Omental fat pad (tissue), 4 donors: Measurements from ENCODE around the gene PPM1D. TPM values are rescaled to one million over a fixed set of nuclear protein-coding genes. Genes with fewer than 3 reads are reported as not detected.

Experiments
- ATAC-seq: fragments of 150-250 bp; one replicate; pipeline ENCODE4 v1.9.1; 2016; ENCODE audit warnings: mild to moderate bottlenecking, moderate library complexity; ENCODE audit not compliant: low FRiP score
- DNase-seq: peaks from one replicate; pipeline ENCODE4 v3.0.0-alpha.2; 2019; ENCODE audit warnings: low spot score
- small RNA-seq: library from RNA; depleted of rRNA; stranded (forward); fragments of <200 nt; gene quantifications from one replicate; pipeline ENCODE3, GENCODE V24; 2016
- total RNA-seq, 4 donors: library from RNA; depleted of rRNA; stranded (reverse); fragments of >200 nt; gene quantifications; one replicate each; pipeline ENCODE4 v1.1.0, GENCODE V29; 2016
- TF ChIP-seq, protein P1 (sequence below), 3 donors: fragments of 450-650 bp; IDR thresholded peaks; one replicate each; pipeline ENCODE4 v1.5.1; 2016 to 2017; ENCODE audit warnings: antibody characterized with exemption in 3 of 3, mild to moderate bottlenecking in 3 of 3, moderate library complexity in 2 of 3

Gene PPM1D
- total RNA-seq, 4 donors from 2014 or later: 11.1 to 32.0 (median 13.3) TPM

DNA sequence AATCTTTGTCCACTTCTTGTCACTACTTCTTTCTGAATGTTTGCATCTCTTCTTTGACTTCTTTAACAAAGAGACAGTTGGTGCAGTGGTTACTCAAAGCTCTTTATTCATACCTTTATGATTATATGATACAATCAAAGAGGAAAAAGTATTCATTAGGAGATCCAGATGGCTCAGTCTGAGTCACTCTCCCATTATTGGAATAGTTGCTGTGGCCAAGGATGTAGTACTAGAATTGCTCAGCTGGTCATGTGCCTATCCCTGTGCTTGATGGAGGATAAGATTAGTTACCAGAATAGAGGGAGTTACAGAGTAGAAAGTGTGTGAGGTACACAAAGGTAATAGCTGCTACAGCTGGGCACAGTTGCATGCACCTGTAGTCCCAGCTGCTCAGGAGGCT lies 96.0 kb downstream of the PPM1D start:
- no peak for DNase-seq
- no peak for ATAC-seq
- TF ChIP-seq, protein P1, sequence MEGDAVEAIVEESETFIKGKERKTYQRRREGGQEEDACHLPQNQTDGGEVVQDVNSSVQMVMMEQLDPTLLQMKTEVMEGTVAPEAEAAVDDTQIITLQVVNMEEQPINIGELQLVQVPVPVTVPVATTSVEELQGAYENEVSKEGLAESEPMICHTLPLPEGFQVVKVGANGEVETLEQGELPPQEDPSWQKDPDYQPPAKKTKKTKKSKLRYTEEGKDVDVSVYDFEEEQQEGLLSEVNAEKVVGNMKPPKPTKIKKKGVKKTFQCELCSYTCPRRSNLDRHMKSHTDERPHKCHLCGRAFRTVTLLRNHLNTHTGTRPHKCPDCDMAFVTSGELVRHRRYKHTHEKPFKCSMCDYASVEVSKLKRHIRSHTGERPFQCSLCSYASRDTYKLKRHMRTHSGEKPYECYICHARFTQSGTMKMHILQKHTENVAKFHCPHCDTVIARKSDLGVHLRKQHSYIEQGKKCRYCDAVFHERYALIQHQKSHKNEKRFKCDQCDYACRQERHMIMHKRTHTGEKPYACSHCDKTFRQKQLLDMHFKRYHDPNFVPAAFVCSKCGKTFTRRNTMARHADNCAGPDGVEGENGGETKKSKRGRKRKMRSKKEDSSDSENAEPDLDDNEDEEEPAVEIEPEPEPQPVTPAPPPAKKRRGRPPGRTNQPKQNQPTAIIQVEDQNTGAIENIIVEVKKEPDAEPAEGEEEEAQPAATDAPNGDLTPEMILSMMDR (IDR thresholded peaks at IDR 0.05): no peak

DNA sequence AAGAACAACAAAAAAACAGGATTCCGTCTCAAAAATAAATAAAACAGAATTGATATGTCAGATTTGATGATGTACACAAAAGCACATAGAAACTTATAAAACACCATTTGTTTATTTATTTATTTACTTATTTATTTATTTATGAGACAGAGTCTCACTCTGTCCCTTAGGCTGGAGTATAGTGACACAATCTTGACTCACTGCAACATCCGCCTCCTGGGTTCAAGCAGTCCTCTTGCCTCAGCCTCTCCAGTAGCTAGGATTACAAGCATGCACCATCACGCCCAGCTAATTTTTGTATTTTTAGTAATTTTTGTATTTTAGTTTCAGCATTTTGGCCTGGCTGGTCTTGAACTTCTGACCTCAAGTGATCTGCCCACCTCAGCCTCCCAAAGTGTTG lies 99.1 kb downstream of the PPM1D start:
- TF ChIP-seq, protein P1 (IDR thresholded peaks at IDR 0.05): no peak
- DNase-seq (no peak), ATAC-seq (no peak)

DNA sequence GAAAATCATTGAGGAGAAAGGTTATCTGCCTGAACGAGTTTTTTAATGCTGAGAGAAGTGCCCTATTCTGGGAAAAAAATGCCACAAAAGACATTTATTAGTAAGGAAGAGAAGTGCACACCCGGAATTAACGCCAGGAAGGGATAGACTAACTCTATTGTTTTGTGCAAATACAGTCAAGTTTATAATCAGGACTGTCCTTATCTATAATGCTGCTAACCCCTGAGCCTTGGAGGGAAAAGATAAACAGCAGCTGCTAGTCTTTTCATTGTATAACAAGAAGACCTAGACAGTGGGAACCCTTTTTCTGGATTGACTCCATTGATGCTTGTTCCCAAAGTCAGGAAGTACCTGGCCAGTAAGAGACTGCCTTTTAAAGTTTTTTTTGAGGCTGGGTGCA lies 104.2 kb downstream of the PPM1D start:
- TF ChIP-seq, protein P1 (IDR thresholded peaks at IDR 0.05): no peak
- DNase-seq: no peak
- no peak for ATAC-seq

DNA sequence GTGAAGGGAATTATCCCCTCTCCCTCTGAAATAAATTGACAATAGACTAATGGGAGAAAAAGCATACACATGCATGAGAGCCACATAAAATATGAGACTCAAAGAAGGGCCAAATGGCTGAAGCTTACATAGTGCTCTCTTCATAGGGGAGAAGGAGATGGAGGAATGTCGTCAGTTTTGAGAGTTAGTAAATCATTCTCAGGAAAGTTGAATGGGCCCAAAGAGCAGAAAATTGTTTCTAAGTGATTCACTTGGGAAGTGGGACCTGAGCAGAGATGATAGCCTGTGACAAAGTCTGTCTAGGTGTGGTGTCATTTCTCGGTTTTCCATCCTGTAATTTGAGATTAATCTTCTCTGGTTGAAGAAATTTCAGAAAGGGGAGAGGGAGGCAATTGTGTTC lies 112.7 kb downstream of the PPM1D start:
- TF ChIP-seq, protein P1 (IDR thresholded peaks at IDR 0.05): no peak
- DNase-seq: no peak

DNA sequence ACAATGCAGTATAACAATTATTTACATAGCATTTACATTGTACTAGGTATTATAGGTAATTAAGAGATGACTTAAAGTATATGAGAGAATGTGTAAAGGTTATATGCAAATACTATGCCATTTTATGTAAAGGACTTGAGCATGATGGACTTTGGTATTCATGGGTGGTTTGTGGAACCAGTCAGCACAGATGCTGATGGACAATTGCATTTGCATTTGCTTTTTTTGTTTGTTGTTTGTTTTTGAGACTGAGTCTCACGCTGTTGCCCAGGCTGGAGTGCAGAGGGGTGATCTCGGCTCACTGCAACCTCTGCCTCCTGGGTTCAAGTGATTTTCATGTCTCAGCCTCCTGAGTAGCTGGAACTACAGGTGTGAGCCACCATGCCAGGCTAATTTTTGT lies 113.6 kb downstream of the PPM1D start:
- ATAC-seq: no peak
- TF ChIP-seq, protein P1 (IDR thresholded peaks at IDR 0.05): no peak
- no peak for DNase-seq

More for the DNA sequence above, 112.7 kb downstream of the PPM1D start:
- no peak for ATAC-seq

Small RNA genes within 50 kb of the gene (small RNA-seq; reads per million reads assigned to genes)
- gene AC011921.2 (not detected), gene RN7SL606P (not detected), gene RNU6-623P (not detected)

Other genes starting within 250 kb of the PPM1D start
- gene USP32, start 208.1 kb upstream of the PPM1D start, total RNA-seq: 10 to 100 TPM; 53.3 to 91.6 (median 69.7) TPM
- not detected for gene CHCT1, start 177.7 kb upstream of the PPM1D start, total RNA-seq
- gene APPBP2, start 74.0 kb upstream of the PPM1D start, total RNA-seq: 10 to 100 TPM; 22.0 to 35.8 (median 30.9) TPM
- gene BCAS3, start 77.7 kb downstream of the PPM1D start, total RNA-seq: 10 to 100 TPM; 18.7 to 37.8 (median 24.9) TPM